ENCODE results near the gene SLC7A14.

SLC7A14 gene

GRCh38 chr3:170426240-170426797 is 159.6 kb downstream of the SLC7A14 start:
- DNase-seq (ENCODE audit: low read depth): no peak

GRCh38 chr3:170425491-170426239 is 160.2 kb downstream of the SLC7A14 start:
- no peak for DNase-seq (ENCODE audit: low read depth)

GRCh38 chr3:170424879-170425278 is 161.0 kb downstream of the SLC7A14 start:
- no peak for DNase-seq (ENCODE audit: low read depth)

- DNase-seq (ENCODE audit: low read depth): no peak
Measured at GRCh38 chr3:170423001-170423615, 162.8 kb downstream of the SLC7A14 start.

- DNase-seq (ENCODE audit: low read depth): no peak
Measured at GRCh38 chr3:170421758-170422157, 164.1 kb downstream of the SLC7A14 start.

GRCh38 chr3:170421111-170421641 is 164.7 kb downstream of the SLC7A14 start:
- DNase-seq (ENCODE audit: low read depth): no peak

GRCh38 chr3:170420307-170420821 is 165.5 kb downstream of the SLC7A14 start:
- no peak for DNase-seq (ENCODE audit: low read depth)

GRCh38 chr3:170419557-170420087 is 166.3 kb downstream of the SLC7A14 start:
- DNase-seq (ENCODE audit: low read depth): no peak

- DNase-seq (ENCODE audit: low read depth): no peak
Measured at GRCh38 chr3:170418422-170419398, 167.2 kb downstream of the SLC7A14 start, which contains the start of gene CLDN11. CLDN11 (plus strand) TSS chr3:170418868; CDS start chr3:170419067, 199 bp downstream.

- DNase-seq (ENCODE audit: low read depth): no peak
Measured at GRCh38 chr3:170417090-170417489, 168.8 kb downstream of the SLC7A14 start.

- no peak for DNase-seq (ENCODE audit: low read depth)
Measured at GRCh38 chr3:170414202-170414663, 171.6 kb downstream of the SLC7A14 start.

- no peak for DNase-seq (ENCODE audit: low read depth)
Measured at GRCh38 chr3:170413291-170413690, 172.6 kb downstream of the SLC7A14 start.

GRCh38 chr3:170410428-170411029 is 175.3 kb downstream of the SLC7A14 start:
- DNase-seq (ENCODE audit: low read depth): no peak

All from T-helper 22 cell (primary cell).